Endothelial cell of umbilical vein (primary cell): ENCODE results near the gene ITGB1BP1. TPM values are rescaled to one million over a fixed set of nuclear protein-coding genes. Genes with fewer than 3 reads are reported as not detected.

Experiments
- BruUV-seq: library from RNA; stranded (reverse); fragments of 400-500 nt; replicated peaks from 2 replicates; lab custom pipeline; 2021; lab: Mats Ljungman, UMichigan
- CTCF ChIA-PET: fragments of 300-600, 350-600 bp; sonication (Branson Sonifier 250); formaldehyde crosslinking; loops from one replicate; lab custom pipeline; 2021; ENCODE audit warnings: antibody characterized with exemption, inconsistent platforms; lab: Charles Lee
- POLR2A ChIA-PET: fragments of 300-600, 350-600 bp; sonication (Branson Sonifier 250); formaldehyde crosslinking; loops from one replicate; lab custom pipeline; 2021; ENCODE audit warnings: antibody characterized with exemption, inconsistent platforms; lab: Charles Lee
- DNase-seq: peaks from one replicate; pipeline ENCODE4 v3.0.0-alpha.2; 2011; ENCODE audit warnings: low read depth, low spot score
- FAIRE-seq: peaks from 2 replicates; lab custom pipeline; 2011; peaks lifted over from hg19 to GRCh38; lab: Jason Lieb, UNC
- H2AFZ ChIP-seq: 2 replicates; pipeline ENCODE4 v1.6.0; 2012; ENCODE audit warnings: low read depth, low read length, control low read depth, inconsistent platforms
- H3K27ac ChIP-seq: 2 replicates; pipeline ENCODE4 v1.5.1; 2011; ENCODE audit warnings: low read depth, mild to moderate bottlenecking, control low read depth, low read length, moderate library complexity; ENCODE audit not compliant: insufficient read depth
- H3K27me3 ChIP-seq, 2 experiments: 2 replicates each; pipeline versions ENCODE4 v1.6.0 to v1.6.1; 2011; ENCODE audit warnings: low read length in 2 of 2, mixed read lengths in 1 of 2; ENCODE audit not compliant: control insufficient read depth in 2 of 2, insufficient read depth in 2 of 2
- H3K36me3 ChIP-seq, 2 experiments: 2 replicates in 1 of 2; 3 replicates in 1 of 2; pipeline ENCODE4 v1.5.1; 2011; ENCODE audit warnings: low read length in 2 of 2, mild to moderate bottlenecking in 1 of 2, moderate library complexity in 1 of 2; ENCODE audit not compliant: control insufficient read depth in 2 of 2, insufficient read depth in 2 of 2; ENCODE audit errors: extremely low read depth in 1 of 2
- H3K4me1 ChIP-seq: 3 replicates; pipeline ENCODE4 v1.5.1; 2011; ENCODE audit warnings: mild to moderate bottlenecking, low read length; ENCODE audit not compliant: control insufficient read depth, insufficient read depth; ENCODE audit errors: extremely low read depth
- H3K4me2 ChIP-seq: 2 replicates; pipeline ENCODE4 v1.6.1; 2011; ENCODE audit warnings: low read length, control low read depth, mixed read lengths; ENCODE audit not compliant: insufficient read depth
- H3K4me3 ChIP-seq, 3 experiments: fragments of 200-600 bp in 1 of 3; sonication (generic), shearing (Covaris generic) in 1 of 3; replicated peaks in 1 of 3; 2 replicates each; pipeline ENCODE4 v1.5.1; 2011 to 2016; ENCODE audit warnings: control low read depth in 3 of 3, low read length in 3 of 3, mild to moderate bottlenecking in 2 of 3, inconsistent platforms in 1 of 3, low read depth in 1 of 3, moderate library complexity in 1 of 3; ENCODE audit not compliant: insufficient read depth in 1 of 3
- H3K79me2 ChIP-seq: 2 replicates; pipeline ENCODE4 v1.6.0; 2012; ENCODE audit warnings: low read length, inconsistent platforms; ENCODE audit not compliant: control insufficient read depth, insufficient read depth
- H3K9ac ChIP-seq: replicated peaks from 2 replicates; pipeline ENCODE3; 2011; ENCODE audit warnings: low read length, control low read depth; ENCODE audit not compliant: insufficient read depth; ENCODE audit errors: extremely low read depth
- H3K9me1 ChIP-seq: replicated peaks from 3 replicates; pipeline ENCODE4 v1.6.0; 2011; ENCODE audit warnings: mild to moderate bottlenecking, low read length; ENCODE audit not compliant: control insufficient read depth, insufficient read depth; ENCODE audit errors: extremely low read depth
- H3K9me3 ChIP-seq: replicated peaks from 2 replicates; pipeline ENCODE4 v1.5.1; 2012; ENCODE audit warnings: low read length, inconsistent platforms; ENCODE audit not compliant: control insufficient read depth, insufficient read depth
- H4K20me1 ChIP-seq: replicated peaks from 2 replicates; pipeline ENCODE3; 2011; ENCODE audit warnings: mild to moderate bottlenecking, low read length; ENCODE audit not compliant: control insufficient read depth, insufficient read depth; ENCODE audit errors: extremely low read depth
- CTCF ChIP-seq, 2 donors: IDR thresholded peaks; 1 replicate in 1 of 2; 2 replicates in 1 of 2; pipeline ENCODE4 v1.5.1; 2011; ENCODE audit warnings: low read length in 2 of 2, mild to moderate bottlenecking in 2 of 2, moderate library complexity in 2 of 2, control low read depth in 1 of 2, inconsistent platforms in 1 of 2, low read depth in 1 of 2; ENCODE audit not compliant: insufficient read depth in 1 of 2; ENCODE audit errors: extremely low read depth in 1 of 2
- EZH2 ChIP-seq: IDR thresholded peaks from 2 replicates; pipeline ENCODE4 v1.6.1; 2012; ENCODE audit warnings: borderline replicate concordance, low read depth, mild to moderate bottlenecking, moderate library complexity, low read length, inconsistent platforms; ENCODE audit not compliant: severe bottlenecking
- FOS ChIP-seq: IDR thresholded peaks from 2 replicates; pipeline ENCODE4 v1.6.1; 2011; ENCODE audit warnings: mild to moderate bottlenecking, low read length, moderate library complexity, borderline replicate concordance; ENCODE audit not compliant: insufficient read depth
- GATA2 ChIP-seq: IDR thresholded peaks from 2 replicates; pipeline ENCODE4 v1.7.0; 2011; ENCODE audit warnings: low read depth, mild to moderate bottlenecking, moderate library complexity, mixed read lengths, low read length; ENCODE audit not compliant: insufficient read length, insufficient read depth
- JUN ChIP-seq: IDR thresholded peaks from 2 replicates; pipeline ENCODE4 v1.6.1; 2011; ENCODE audit warnings: borderline replicate concordance, low read depth; ENCODE audit not compliant: insufficient read length, insufficient read depth
- MAX ChIP-seq: IDR thresholded peaks from 2 replicates; pipeline ENCODE4 v1.6.1; 2011; ENCODE audit not compliant: insufficient read depth, insufficient read length
- MYC ChIP-seq: IDR thresholded peaks from one replicate; pipeline ENCODE4 v1.6.1; 2011; ENCODE audit warnings: mild to moderate bottlenecking, low read depth, low read length
- POLR2A ChIP-seq: IDR thresholded peaks from 2 replicates; pipeline ENCODE4 v1.6.1; 2012; ENCODE audit warnings: low read depth, mild to moderate bottlenecking, control low read depth, low read length
- POLR2AphosphoS5 ChIP-seq: IDR thresholded peaks from 2 replicates; pipeline ENCODE4 v1.6.1; 2012; ENCODE audit warnings: low read depth, mild to moderate bottlenecking, control low read depth, low read length, moderate library complexity; ENCODE audit not compliant: insufficient read depth
- dilution Hi-C: fragments of 300-500 bp; cut with MboI; formaldehyde crosslinking; loops from one replicate; pipeline ENCODE4 v1.15.0; 2019; ENCODE audit warnings: low sequenced_read_pairs; ENCODE audit not compliant: extremely low pct_ligation_motif_present
- intact Hi-C: fragments of 100-400 bp; cut with micrococcal nuclease; formaldehyde crosslinking; loops from one replicate; pipeline ENCODE4 v1.10.0; 2022
- polyA plus RNA-seq, 4 experiments: library from polyadenylated mRNA; depleted of rRNA in 3 of 4; stranded (reverse) in 3 of 4; unstranded in 1 of 4; fragments of >200 nt; gene quantifications; 2 replicates each; pipeline versions ENCODE4 v1.2.1 to v1.2.3, GENCODE V29; 2011 to 2012; ENCODE audit warnings: missing spikeins in 1 of 4
- total RNA-seq: library from RNA; stranded (reverse); gene quantifications from 2 replicates; pipeline ENCODE4 v1.2.3, GENCODE V29; 2021

ITGB1BP1 gene
- total and polyA plus RNA-seq, 2 donors (not counting 3 experiments of a cell fraction or from before 2014, with no cell fraction given) = 45.0 to 170 TPM

- no peaks in the 10 kb centered on the region for H3K27me3 ChIP-seq
- intact Hi-C loops = no loop called here
- ChIA-PET POLR2A (no interaction called here), CTCF (no interaction called here)
- DNase-seq (no peak), FAIRE-seq (no peak)
- no peaks in the 10 kb centered on the region for H3K9me1 ChIP-seq
- H2AFZ ChIP-seq = no peak overlapping the region
- no peaks in the 10 kb centered on the region for H3K79me2 ChIP-seq
- H3K4me3 ChIP-seq = no peak overlapping the region
- no peak overlapping the region for H3K4me2 ChIP-seq
- H4K20me1 ChIP-seq = no peaks in the 10 kb centered on the region
- no TSS peak for BruUV-seq
- TF ChIP-seq EZH2 (no peak), JUN (no peak), FOS (no peak), POLR2AphosphoS5 (no peak), MAX (no peak), POLR2A (no peak), GATA2 (no peak), CTCF (IDR thresholded peaks at IDR 0.05; ENCODE audit: extremely low read depth in 1 of 2, insufficient read depth in 1 of 2, low read depth in 1 of 2, low read length in 2 of 2) (no peak), MYC (no peak)
- H3K27ac ChIP-seq = no peak overlapping the region
- H3K36me3 ChIP-seq = peaks cover 6 to 41% of the 10 kb centered on the region in 2 experiments
- no peaks in the 10 kb centered on the region for H3K9me3 ChIP-seq
- no peak overlapping the region for H3K9ac ChIP-seq
- dilution Hi-C loops = no loop called here
- no peaks in the 10 kb centered on the region for H3K4me1 ChIP-seq
These were observed 26.1 kb downstream of the ITGB1BP1 start for GRCh38 chr2:9397201-9397600.
